Renal cortex interstitium (tissue), 11 donors: Measurements from ENCODE around the gene C3orf22. TPM values are rescaled to one million over a fixed set of nuclear protein-coding genes. Genes with fewer than 3 reads are reported as not detected.

Experiments used
- DNase-seq, 11 donors: peaks; one replicate each; pipeline ENCODE4 v3.0.0-alpha.2; 2013; ENCODE audit warnings: low read depth in 9 of 11, low spot score in 4 of 11; ENCODE audit errors: extremely low read depth in 1 of 11
- polyA plus RNA-seq, 3 donors: library from polyadenylated mRNA; unstranded; fragments of 120-200 nt; gene quantifications; one replicate each; pipeline ENCODE4 v1.2.1, GENCODE V29; 2013; ENCODE audit not compliant: insufficient read length in 3 of 3

C3orf22 gene
- polyA plus RNA-seq, 3 donors: 0.09 to 0.17 TPM; not detected in 1

DNA sequence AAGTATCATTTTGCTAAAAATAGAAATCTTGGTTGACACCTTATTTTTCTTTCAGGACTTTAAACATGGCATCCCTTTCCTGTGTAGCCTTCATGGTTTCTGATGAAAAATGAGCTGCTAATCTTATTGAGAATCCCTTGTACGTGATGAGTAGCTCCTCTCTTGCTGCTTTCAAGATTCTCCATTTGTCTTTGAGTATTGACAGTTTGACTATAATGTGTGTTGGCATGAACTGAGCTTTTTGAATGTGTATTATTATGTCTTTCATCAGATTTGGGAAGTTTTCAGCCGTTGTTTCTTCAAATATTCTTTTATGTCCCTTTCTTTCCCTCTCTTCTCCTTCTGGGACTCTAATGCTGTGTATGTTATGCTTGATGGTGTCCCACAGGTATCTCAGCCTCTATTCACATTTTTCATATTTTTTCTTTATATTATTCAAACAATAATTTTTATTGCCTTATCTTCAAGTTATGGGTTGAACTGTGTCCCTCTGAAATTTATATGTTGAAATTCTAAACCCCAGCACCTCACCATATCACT lies 4.1 kb upstream of the C3orf22 start:
- DNase-seq: no peak

DNA sequence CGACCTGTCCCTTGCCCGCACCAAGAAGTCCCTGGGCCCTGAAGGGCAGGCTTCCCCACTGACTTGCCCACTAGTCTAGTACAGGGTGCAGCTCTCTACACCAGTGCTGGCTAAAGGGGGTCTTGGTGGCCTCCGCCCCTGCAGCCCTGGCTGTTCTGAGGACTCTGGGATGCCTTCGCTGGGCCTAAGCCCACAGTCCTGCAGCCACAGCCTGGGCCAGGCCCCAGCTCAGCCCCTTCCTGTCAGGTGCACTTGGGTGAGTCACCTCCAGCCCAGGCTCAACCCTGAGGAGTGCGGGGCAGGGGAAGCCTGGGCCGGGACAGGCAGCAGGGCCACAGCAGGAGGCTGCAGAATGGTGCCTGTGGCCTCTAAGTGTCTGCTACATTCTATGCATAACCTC lies 971 bp downstream of the C3orf22 start:
- no peak for DNase-seq

DNA sequence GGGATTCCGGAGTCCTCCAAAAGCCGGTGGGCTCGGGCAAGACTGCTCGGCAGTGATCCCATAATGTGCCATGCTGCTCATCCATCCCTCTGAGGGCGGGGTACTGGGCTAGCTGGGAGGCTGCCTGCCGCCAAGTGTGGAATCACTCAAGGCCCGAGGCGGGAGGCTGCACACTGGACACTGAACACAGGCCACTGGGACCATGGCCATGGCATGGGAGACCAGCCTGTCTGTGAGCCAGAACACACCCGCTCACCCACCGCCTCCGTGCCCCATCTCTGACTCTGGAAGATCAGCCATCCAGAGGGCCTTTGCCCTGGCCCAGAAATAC lies 1.4 kb downstream of the C3orf22 start:
- DNase-seq: no peak

DNA sequence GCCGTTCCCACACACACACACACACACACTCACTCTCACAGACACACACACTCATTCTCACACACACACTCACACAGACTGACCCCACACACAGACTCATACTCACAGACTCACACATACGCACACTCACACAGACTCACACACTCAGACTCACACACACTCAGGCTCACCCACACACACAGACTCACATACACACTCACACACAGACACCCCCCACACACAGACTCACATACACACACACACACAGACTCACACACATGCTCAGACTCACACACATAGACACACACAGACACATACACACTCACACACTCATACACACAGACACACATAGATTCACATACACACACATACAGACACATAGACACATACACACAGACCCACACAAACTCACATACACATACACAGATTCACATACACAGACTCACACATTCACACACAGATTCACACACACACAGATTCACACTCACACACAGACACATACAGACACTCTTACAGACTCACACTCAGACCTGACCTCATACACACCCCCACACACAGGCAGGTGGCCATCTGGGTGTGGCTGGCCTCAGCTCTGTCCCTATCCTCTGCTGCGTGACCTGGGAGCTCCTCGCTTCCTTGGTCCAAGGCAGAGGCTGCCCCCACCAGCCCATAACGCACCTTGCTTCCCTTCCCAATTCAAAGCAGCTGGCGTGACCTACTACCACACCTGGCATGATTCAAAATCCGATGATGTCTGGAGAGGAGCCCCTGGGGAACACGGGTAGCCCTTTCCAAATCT lies 1.9 kb downstream of the C3orf22 start:
- DNase-seq: no peak

DNA sequence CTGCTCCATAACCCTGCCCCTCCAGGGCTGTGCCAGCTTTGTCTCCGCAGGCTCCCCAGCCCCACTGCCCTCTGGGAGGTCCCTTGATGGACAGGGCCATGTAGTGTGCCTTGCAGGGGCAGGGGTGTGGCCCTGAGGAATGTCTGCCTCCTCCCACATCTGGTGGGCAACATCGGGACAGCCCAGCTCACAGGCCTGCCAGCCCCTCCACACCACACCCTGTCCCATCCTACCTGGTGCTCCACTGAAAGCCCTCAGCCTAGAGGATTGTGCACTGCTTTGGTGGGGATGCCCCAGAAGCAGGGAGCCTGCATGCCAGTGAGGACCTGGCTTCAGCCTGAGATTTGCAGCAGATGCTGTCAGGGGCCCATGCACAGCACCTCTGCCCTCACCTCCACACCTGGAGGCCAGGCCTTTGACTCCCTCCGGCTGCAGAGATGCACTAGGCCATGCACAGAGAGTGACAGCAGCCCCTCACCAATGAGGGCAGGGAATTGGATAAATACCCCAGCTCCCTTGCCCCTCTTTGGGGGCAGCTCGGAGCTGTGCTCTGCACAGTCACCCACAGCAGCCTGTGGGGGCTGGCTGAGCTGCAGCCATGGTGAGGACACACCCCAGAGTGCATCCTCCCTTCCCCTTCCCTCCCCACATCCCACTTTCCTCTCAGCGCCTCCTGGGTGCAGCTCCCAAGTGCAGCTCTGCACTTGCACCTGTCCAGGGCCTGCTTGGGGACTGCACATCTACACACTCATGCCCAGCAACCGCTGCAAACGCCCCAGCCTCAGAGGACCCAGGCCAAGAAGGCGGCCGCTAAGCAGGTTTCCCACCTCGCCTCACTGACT lies 2.7 kb downstream of the C3orf22 start:
- DNase-seq: no peak

DNA sequence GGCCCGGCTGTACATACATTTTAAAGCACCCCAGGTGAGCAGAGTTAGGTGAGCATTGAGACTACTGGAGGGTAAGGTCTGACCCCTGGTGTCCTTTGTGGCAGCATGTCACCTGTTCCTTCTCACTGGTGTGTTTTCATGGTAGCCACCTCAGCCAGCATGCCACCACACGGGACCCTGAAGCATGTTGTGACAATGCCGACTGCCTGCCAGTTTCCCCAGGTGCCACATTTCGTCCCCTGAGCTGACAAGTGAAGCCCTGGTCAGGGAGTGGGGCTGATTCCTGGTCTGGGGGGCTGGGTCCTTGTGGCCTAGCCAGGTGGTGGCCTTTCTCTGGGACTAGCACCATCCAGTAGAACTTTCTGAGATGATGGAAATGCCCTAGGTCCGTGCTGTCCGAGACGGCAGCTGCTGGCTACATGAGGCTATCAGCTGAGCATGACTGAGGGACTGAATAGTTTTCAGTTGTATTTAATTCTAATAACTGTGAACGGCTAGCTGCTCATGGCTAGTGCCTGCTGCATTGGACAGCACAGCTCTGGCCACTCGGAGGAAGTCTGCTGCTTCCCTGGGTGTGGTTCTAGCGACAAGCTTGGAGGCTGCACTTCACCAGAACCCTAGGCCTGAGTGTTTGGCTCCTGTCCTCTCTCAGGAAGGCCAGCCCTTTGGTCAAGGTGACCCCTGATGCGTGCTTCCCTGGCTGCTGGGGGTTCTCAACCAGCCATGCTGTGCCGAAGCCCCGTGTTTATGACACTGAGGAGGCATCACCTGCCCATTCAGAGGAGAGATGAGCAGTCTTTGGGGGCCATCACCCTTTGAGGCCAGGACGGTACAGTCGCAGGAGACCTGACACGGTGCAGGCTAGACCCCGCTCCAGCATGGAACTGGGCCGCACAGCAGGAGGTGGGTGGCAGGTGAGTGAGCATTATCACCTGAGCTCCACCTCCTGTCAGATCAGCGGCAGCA lies 3.9 kb downstream of the C3orf22 start:
- DNase-seq: no peak

DNA sequence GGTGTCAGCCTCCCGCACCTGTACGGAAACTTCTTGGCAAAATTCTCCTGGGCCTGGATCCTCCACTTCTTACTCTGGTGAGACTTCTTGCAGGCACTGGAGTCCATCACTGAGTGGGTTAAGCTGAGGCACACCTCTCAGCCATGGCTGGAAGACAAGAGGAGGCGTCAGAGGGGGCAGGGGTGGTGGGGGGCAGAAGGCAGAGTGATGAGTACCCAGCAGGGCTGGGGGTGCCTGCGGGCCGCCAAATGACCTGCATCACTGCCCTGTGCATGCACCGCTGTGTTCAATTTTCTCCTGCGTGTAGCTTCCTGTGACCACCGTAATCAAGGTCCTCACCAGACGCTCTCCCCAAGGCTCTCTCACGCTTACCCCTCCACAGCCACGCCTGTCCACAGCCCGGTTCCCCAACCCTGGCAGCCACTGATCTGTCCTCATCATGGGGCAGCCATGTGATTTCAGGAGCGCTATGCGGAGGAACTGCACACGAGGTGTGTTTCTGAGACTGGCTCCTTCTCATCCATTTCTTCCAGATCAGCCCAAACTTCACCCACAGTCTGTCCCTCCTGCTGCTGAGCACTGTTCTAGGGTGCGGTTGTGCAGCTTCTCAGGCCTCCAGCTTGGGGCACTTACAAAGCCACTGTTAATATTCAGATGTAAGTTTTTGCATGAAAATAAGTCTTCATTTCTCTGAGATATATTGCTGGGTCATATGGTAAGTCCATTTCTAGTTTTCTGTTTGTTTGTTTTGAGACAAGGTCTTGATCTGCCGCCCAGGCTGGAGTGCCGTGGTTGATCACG lies 5.2 kb downstream of the C3orf22 start:
- no peak for DNase-seq

DNA sequence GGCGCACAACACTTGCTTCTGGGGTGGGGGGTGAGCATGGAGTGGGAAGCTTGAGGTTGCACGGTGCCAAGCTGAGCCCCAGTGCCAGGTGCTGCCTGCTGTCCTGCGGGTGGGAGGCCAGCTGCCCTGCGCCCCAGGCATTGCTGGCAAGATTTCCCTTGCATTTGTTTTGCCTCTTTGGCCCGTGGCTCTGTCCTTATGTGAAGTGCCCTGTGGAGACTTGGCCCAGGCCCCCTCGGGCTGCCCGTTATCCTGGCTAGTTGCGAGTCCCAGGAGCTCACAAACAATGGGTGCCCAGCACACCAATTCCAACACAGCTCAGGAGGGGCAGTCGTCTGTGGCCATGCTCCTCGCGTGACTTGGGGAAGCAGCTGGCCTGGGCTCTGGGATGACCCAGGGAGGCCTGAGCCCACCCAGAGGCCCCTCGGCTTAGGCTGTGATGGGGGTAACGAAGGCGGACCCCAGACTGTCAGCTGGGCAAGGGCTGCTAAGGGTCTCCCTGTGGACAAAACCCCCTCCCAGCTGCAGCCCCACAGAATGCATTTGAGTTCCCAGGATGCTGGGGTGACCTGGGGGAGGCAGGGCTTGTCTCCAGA lies 5.9 kb downstream of the C3orf22 start:
- no peak for DNase-seq

DNA sequence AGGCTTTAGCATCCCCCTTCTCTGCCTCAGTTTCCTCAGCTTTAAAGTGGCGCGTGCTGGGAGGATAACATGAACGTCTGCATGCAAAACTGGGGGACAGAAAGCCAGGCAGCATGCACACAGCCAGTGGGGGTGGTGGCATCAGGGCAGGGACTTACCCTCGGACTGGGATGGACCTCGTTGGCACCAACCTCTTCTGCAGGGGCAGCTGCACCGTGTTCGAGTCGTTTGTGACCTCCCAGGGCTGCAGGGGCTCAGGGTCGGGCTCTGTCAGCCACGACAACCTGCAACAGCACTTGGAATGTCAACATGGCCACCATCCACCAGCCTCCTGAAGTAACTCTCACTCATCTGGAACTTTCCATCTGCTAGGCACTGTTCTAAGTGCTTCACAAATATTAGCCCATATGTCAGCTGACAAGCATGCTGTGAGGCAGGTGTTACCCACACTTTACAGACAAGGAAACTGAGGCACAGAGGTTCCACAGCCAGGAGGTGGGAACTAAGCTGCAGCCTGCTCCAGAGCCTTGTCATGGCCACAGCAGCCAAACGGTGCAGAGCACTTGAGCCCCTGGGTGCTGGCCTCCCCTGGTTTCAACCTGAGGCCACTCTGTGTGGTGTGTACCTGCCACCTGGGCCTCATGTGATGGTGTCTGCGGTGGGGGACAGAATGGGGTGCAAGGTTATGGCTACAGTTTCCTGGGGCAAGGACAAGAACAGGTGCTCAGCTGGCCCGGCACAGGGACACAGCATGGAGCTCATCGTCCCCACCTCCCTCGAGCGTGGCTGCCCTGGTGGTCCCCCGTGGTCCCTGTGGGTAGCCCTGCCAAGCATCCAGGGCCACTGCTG lies 6.7 kb downstream of the C3orf22 start:
- DNase-seq: no peak

DNA sequence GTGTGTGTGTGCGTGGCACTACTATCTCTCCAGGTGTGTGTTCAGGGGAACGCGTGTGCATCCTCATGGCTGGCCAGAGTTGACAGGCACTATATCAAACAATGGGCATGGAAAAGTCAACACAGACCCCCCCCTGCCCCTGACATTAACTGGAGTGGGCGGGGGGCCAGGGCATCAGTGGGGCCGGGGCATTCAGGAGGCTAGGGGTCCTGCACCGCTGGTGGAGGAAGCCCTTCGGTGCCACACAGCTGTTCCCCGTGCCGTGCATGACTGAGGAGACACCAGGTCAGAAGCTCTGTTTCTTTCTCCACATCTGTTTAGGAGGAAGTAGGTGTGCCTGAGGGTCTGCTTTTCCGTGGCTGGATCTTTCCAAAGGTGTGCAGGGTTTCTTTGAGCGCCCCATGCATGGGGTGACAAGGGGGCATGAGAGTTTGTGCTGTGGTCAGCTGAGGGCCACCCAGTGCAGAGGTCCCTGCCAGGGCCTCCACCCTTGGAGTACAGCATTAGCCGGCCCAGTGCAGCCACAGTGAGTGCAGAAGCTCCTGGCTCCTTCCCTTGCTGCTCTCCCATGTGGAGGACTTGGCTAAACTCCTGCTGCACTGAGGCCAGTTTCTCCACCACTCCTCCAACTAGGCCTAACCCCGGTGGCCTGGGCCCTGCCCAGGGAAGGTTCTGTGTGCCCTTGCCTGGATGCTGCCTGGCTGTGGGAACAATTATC lies 7.5 kb downstream of the C3orf22 start:
- DNase-seq: no peak

DNA sequence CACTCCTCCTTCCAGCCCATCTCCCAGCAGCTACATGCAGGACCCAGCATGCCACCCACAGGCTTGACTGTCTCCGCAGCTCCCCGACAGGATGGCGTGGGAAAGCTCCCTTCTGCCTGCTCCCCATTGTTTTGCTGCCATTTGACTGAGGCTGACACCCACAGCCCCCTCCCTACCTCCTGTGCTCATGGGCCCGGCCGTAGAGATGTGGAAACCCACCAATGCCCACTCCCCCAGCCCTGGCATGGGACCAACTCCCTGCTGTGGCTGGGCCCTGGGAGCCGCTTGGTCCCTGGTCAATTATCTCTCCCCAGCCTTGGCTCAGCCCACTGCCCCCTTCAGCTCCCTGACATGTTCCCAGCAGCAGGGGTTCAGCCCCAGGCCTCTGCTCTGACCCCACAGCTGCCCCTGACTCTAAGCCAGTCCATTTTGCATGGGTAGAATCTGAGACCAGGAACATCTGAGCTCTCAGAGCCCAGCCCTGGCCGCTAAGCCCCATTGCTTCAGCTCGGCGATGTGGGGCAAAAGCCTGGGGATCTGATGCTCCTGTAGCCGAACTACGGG lies 8.2 kb downstream of the C3orf22 start:
- no peak for DNase-seq

DNA sequence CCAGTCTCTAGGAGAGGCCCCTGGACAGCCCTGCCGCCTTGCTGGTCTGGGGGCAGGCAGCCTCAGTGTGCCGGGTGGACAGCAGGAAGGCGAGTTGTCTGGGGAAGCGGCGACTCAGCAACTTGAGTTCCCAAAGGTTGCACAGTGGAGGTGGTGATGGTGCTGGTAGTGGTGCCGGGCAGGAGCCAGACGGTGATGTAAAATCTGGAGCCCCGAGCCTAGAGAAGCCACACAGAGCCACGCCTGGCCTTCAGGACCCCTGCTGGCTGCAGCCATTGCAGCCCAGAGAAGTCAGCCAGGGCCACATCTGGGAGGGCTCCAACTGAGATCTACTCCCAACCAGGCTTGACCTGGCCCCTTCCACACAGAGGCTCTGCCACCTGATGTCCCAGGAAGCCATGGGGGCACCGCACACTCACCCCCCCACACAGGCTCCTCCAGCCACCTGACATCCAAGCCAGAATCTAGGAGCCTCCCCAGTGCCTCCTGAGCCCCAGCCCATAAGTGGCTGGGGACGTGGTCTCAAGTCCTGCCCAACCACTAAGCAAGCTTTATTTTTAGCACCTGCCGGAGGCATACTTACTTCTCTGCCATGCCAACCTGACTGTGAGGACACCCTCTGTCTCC lies 8.8 kb downstream of the C3orf22 start:
- no peak for DNase-seq

DNA sequence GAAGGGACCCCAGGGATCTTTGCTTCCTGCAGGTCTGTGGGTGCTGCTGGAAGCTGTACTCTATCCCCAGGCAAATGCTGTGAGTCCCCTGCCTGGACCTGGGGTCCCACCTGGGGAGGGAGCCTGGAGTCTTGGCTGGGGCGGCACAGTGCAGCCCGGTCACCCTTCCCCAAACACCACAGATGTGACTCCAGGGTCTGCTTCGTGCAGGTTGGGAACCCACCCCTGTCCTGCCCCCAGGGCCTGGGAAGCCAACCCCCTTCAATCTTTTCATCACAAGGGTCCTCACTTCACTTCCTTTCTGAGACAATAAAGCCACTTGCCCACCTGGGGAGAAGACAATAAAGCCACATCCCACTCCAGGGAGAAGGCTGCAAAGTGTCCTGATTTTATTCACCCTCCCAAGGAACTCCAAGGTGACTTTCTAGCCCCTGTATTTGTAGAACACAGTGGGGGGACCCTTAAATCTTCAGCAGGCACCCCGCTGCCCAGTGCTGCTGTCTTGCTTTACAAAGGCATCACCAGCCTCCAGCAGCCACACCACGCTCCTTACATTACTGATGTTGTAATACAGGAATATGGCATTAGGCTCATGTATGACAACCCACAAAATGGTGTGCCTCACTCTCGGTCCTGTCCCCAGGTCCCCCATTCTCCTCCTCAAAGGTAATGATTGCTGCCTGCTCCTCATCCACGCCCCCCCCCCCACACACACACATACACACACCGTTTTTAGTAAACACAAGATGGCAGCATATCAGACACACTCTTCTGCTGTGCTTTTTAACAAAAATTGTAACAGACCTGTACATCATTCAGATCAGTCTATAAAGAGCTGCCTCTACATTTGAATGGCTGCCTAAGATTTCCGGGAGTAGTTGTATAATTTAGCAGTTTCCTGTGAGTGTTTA lies 9.9 kb downstream of the C3orf22 start:
- no peak for DNase-seq

DNA sequence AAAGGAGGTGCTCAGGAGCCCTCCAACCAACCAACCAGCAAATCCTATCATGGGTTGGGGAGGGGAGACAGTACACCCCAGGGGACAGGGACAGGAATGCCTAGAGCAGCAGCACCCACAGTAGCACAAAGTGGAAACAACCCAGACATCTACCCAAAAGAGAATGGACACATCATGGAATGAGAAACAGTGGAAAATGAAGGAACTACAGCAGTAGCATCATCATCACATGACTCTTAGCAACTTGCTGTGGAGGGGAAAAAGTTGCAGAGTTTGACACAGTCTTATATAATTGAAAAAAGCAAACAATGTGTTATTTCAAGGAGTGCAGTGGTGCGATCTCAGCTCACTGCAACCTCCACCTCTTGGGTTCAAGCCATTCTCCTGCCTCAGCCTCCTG lies 11.0 kb downstream of the C3orf22 start:
- no peak for DNase-seq
